H1 (cell line): ENCODE results near the gene NNMT. TPM values are rescaled to one million over a fixed set of nuclear protein-coding genes. Genes with fewer than 3 reads are reported as not detected.

Source experiments
- CTCF ChIA-PET: fragments of 300-600 bp; sonication (Branson Sonifier 250); formaldehyde crosslinking; loops from one replicate; lab custom pipeline; 2021; ENCODE audit not compliant: partially characterized antibody; lab: Charles Lee
- POLR2A ChIA-PET: fragments of 300-600 bp; sonication (Branson Sonifier 250); formaldehyde crosslinking; loops from one replicate; lab custom pipeline; 2021; ENCODE audit warnings: inconsistent platforms; ENCODE audit not compliant: partially characterized antibody; lab: Charles Lee
- DNase-seq, 2 experiments: peaks; one replicate each; pipeline versions ENCODE4 v3.0.0 to v3.0.0-alpha.2; 2010 to 2022; ENCODE audit warnings: low spot score in 2 of 2, low read depth in 1 of 2, mixed read lengths in 1 of 2
- FAIRE-seq: peaks from 2 replicates; lab custom pipeline; 2011; peaks lifted over from hg19 to GRCh38; lab: Jason Lieb, UNC
- H2AFZ ChIP-seq: 2 replicates; pipeline ENCODE4 v1.8.1; 2012; ENCODE audit warnings: low read length, inconsistent platforms
- H2AK5ac ChIP-seq: 2 replicates; pipeline ENCODE4 v1.6.1; 2013; ENCODE audit warnings: low read depth, low read length
- H2BK120ac ChIP-seq: replicated peaks from 2 replicates; pipeline ENCODE3; 2013; ENCODE audit warnings: low read depth, low read length, inconsistent platforms
- H2BK12ac ChIP-seq: 2 replicates; pipeline ENCODE4 v1.6.1; 2013; ENCODE audit warnings: low read depth, low read length
- H2BK15ac ChIP-seq: 2 replicates; pipeline ENCODE4 v1.6.1; 2013; ENCODE audit warnings: low read length
- H2BK20ac ChIP-seq: 2 replicates; pipeline ENCODE4 v1.6.1; 2013; ENCODE audit warnings: low read length
- H2BK5ac ChIP-seq: 2 replicates; pipeline ENCODE4 v1.6.1; 2013; ENCODE audit warnings: low read depth, low read length
- H3K14ac ChIP-seq: 2 replicates; pipeline ENCODE4 v1.6.1; 2013; ENCODE audit warnings: inconsistent platforms; ENCODE audit not compliant: insufficient read length
- H3K18ac ChIP-seq: 2 replicates; pipeline ENCODE4 v1.6.1; 2013; ENCODE audit warnings: low read length; ENCODE audit errors: extremely low read depth
- H3K23ac ChIP-seq: 2 replicates; pipeline ENCODE4 v1.6.1; 2013; ENCODE audit warnings: inconsistent platforms; ENCODE audit not compliant: insufficient read length
- H3K23me2 ChIP-seq: 2 replicates; pipeline ENCODE4 v1.6.1; 2013; ENCODE audit warnings: low read depth, low read length
- H3K27ac ChIP-seq: 2 replicates; pipeline ENCODE4 v1.6.1; 2011; ENCODE audit warnings: low read depth, low read length, inconsistent platforms
- H3K27me3 ChIP-seq, 4 experiments: replicated peaks in 1 of 4; 1 replicate in 1 of 4; 2 replicates in 3 of 4; pipeline versions ENCODE4 v1.6.1 to v1.8.1; 2011 to 2013; ENCODE audit warnings: low read length in 3 of 4, mild to moderate bottlenecking in 3 of 4, inconsistent platforms in 2 of 4, mixed read lengths in 2 of 4, moderate library complexity in 1 of 4; ENCODE audit not compliant: control insufficient read depth in 3 of 4, insufficient read depth in 3 of 4; ENCODE audit errors: extremely low read depth in 1 of 4
- H3K36me3 ChIP-seq, 4 experiments: 2 replicates each; pipeline versions ENCODE4 v1.6.1 to v1.8.1; 2011 to 2013; ENCODE audit warnings: mild to moderate bottlenecking in 4 of 4, low read length in 3 of 4, moderate library complexity in 2 of 4, control low read depth in 1 of 4, inconsistent platforms in 1 of 4; ENCODE audit not compliant: insufficient read depth in 4 of 4, control insufficient read depth in 2 of 4
- H3K4ac ChIP-seq: replicated peaks from 2 replicates; pipeline ENCODE3; 2013; ENCODE audit warnings: low read length, low read depth, mixed read lengths, inconsistent platforms; ENCODE audit not compliant: insufficient read length
- H3K4me1 ChIP-seq, 4 experiments: replicated peaks in 1 of 4; 1 replicate in 1 of 4; 2 replicates in 3 of 4; pipeline versions ENCODE4 v1.6.1 to v1.8.1; 2011 to 2013; ENCODE audit warnings: low read length in 3 of 4, inconsistent platforms in 2 of 4, mixed read lengths in 1 of 4; ENCODE audit not compliant: insufficient read depth in 4 of 4, control insufficient read depth in 3 of 4
- H3K4me2 ChIP-seq, 2 experiments: 2 replicates each; pipeline versions ENCODE4 v1.6.1 to v1.8.1; 2011 to 2013; ENCODE audit warnings: low read depth in 2 of 2, low read length in 2 of 2, control low read depth in 1 of 2, inconsistent platforms in 1 of 2, mild to moderate bottlenecking in 1 of 2; ENCODE audit not compliant: insufficient read depth in 1 of 2
- H3K4me3 ChIP-seq, 4 experiments: fragments of 200-600, 300-600 bp in 1 of 4; sonication (generic), shearing (Covaris generic), sonication (Bioruptor Twin) in 1 of 4; 2 replicates each; pipeline versions ENCODE4 v1.5.1 to v1.8.1; 2011 to 2016; ENCODE audit warnings: low read length in 4 of 4, low read depth in 3 of 4, control low read depth in 2 of 4, inconsistent platforms in 2 of 4, mild to moderate bottlenecking in 2 of 4, mixed read lengths in 1 of 4, moderate library complexity in 1 of 4; ENCODE audit not compliant: insufficient read depth in 2 of 4; ENCODE audit errors: extremely low read depth in 1 of 4
- H3K56ac ChIP-seq: replicated peaks from 2 replicates; pipeline ENCODE3; 2013; ENCODE audit warnings: low read depth, mild to moderate bottlenecking, mixed read lengths, low read length, inconsistent platforms; ENCODE audit not compliant: insufficient read length
- H3K79me1 ChIP-seq: 2 replicates; pipeline ENCODE4 v1.6.1; 2013; ENCODE audit warnings: low read depth, low read length, control low read depth
- H3K79me2 ChIP-seq, 2 experiments: 2 replicates each; pipeline versions ENCODE4 v1.6.1 to v1.8.1; 2012 to 2013; ENCODE audit warnings: low read length in 2 of 2, mild to moderate bottlenecking in 2 of 2, inconsistent platforms in 1 of 2; ENCODE audit not compliant: insufficient read depth in 2 of 2, control insufficient read depth in 1 of 2
- H3K9ac ChIP-seq, 4 experiments: replicated peaks in 1 of 4; 1 replicate in 1 of 4; 2 replicates in 3 of 4; pipeline versions ENCODE4 v1.6.1 to v1.8.1; 2011 to 2013; ENCODE audit warnings: low read depth in 3 of 4, low read length in 3 of 4, control low read depth in 2 of 4, mild to moderate bottlenecking in 2 of 4, moderate library complexity in 2 of 4, inconsistent platforms in 1 of 4; ENCODE audit errors: extremely low read depth in 1 of 4
- H3K9me3 ChIP-seq, 2 experiments: 2 replicates each; pipeline versions ENCODE4 v1.6.1 to v1.8.1; 2012 to 2013; ENCODE audit warnings: mild to moderate bottlenecking in 2 of 2, moderate library complexity in 2 of 2, control low read depth in 1 of 2, inconsistent platforms in 1 of 2, low read depth in 1 of 2, low read length in 1 of 2, mixed read lengths in 1 of 2; ENCODE audit not compliant: insufficient read depth in 2 of 2
- H4K20me1 ChIP-seq, 2 experiments: replicated peaks in 1 of 2; 2 replicates each; pipeline versions ENCODE3 to v1.8.1; 2011 to 2013; ENCODE audit warnings: inconsistent platforms in 2 of 2, low read length in 2 of 2, mild to moderate bottlenecking in 1 of 2; ENCODE audit not compliant: insufficient read depth in 2 of 2, control insufficient read depth in 1 of 2
- H4K5ac ChIP-seq: 2 replicates; pipeline ENCODE4 v1.6.1; 2013; ENCODE audit warnings: low read length, low read depth, mixed read lengths, inconsistent platforms; ENCODE audit not compliant: insufficient read length
- H4K8ac ChIP-seq: 2 replicates; pipeline ENCODE4 v1.8.0; 2013; ENCODE audit warnings: mild to moderate bottlenecking, moderate library complexity, low read length, inconsistent platforms; ENCODE audit not compliant: insufficient read depth; ENCODE audit errors: extremely low read depth
- H4K91ac ChIP-seq: replicated peaks from 2 replicates; pipeline ENCODE3; 2013; ENCODE audit warnings: low read length, mixed read lengths, inconsistent platforms; ENCODE audit not compliant: insufficient read length
- ASH2L ChIP-seq: fragments of 200-600, 300-600 bp; sonication (generic); IDR thresholded peaks from one replicate; pipeline ENCODE4 v1.7.1; 2017; ENCODE audit warnings: low read length
- BACH1 ChIP-seq: IDR thresholded peaks from 2 replicates; pipeline ENCODE4 v1.6.1; 2012; ENCODE audit warnings: low read length, improper control_type of control experiment
- CHD2 ChIP-seq: IDR thresholded peaks from 2 replicates; pipeline ENCODE4 v1.6.1; 2012; ENCODE audit warnings: low read length, improper control_type of control experiment
- GTF2F1 ChIP-seq: IDR thresholded peaks from 2 replicates; pipeline ENCODE4 v1.6.1; 2012; ENCODE audit warnings: low read depth, low read length, improper control_type of control experiment, borderline replicate concordance
- HDAC2 ChIP-seq, 2 experiments: fragments of 300-600 bp in 1 of 2; sonication (generic) in 1 of 2; IDR thresholded peaks; 2 replicates each; pipeline ENCODE4 v1.6.1; 2011 to 2012; ENCODE audit warnings: low read depth in 2 of 2, low read length in 2 of 2, mild to moderate bottlenecking in 2 of 2, moderate library complexity in 2 of 2, borderline replicate concordance in 1 of 2, inconsistent platforms in 1 of 2
- JUND ChIP-seq: IDR thresholded peaks from 2 replicates; pipeline ENCODE4 v1.6.1; 2011; ENCODE audit warnings: mild to moderate bottlenecking, improper control_type of control experiment, low read length
- KDM1A ChIP-seq: fragments of 200-600, 300-600 bp; sonication (generic); IDR thresholded peaks from 2 replicates; pipeline ENCODE4 v1.7.1; 2016; ENCODE audit warnings: mild to moderate bottlenecking, low read length, borderline replicate concordance
- SAP30 ChIP-seq: fragments of 300-600 bp; sonication (generic); IDR thresholded peaks from 2 replicates; pipeline ENCODE4 v1.7.1; 2012; ENCODE audit warnings: low read length, moderate library complexity, mild to moderate bottlenecking, inconsistent platforms; ENCODE audit not compliant: insufficient read depth, insufficient replicate concordance
- SIN3A ChIP-seq, 2 experiments: IDR thresholded peaks in 1 of 2; conservative IDR thresholded peaks in 1 of 2; 2 replicates each; pipeline ENCODE4 v1.6.1; 2011 to 2012; ENCODE audit warnings: low read length in 2 of 2, improper control_type of control experiment in 1 of 2, low read depth in 1 of 2, mild to moderate bottlenecking in 1 of 2
- SIRT6 ChIP-seq: IDR thresholded peaks from one replicate; pipeline ENCODE4 v1.7.1; 2012; ENCODE audit warnings: low read length, inconsistent platforms
- SP2 ChIP-seq: IDR thresholded peaks from 2 replicates; pipeline ENCODE4 v1.6.1; 2012; ENCODE audit warnings: mild to moderate bottlenecking, low read length, inconsistent platforms
- TCF12 ChIP-seq: IDR thresholded peaks from 2 replicates; pipeline ENCODE4 v1.6.1; 2011; ENCODE audit warnings: low read depth, mild to moderate bottlenecking, low read length
- TEAD4 ChIP-seq: IDR thresholded peaks from 2 replicates; pipeline ENCODE4 v1.6.1; 2012; ENCODE audit warnings: low read depth, low read length, inconsistent platforms, mixed read lengths
- WGBS, 2 experiments: shearing (Covaris generic) in 1 of 2; methylation state at CpG; one replicate each; pipeline versions ENCODE4 v1.1.6 to v1.1.7; 2013 to 2015; ENCODE audit warnings: low lambda C conversion rate in 2 of 2, mixed read lengths in 2 of 2, inconsistent platforms in 1 of 2, low coverage in 1 of 2, missing lambda C conversion rate in 1 of 2; ENCODE audit not compliant: insufficient replicate concordance in 2 of 2, insufficient coverage in 1 of 2, insufficient read length in 1 of 2; ENCODE audit errors: extremely low coverage in 1 of 2, missing lambda C conversion rate in 1 of 2; 5-methylcytosine and 5-hydroxymethylcytosine counted together
- polyA plus RNA-seq, 7 experiments: library from polyadenylated mRNA; depleted of rRNA in 3 of 7; stranded (reverse) in 5 of 7; unstranded in 2 of 7; fragments of >200 nt in 5 of 7; fragments of 200-250 nt in 2 of 7; gene quantifications; 1 replicate in 5 of 7; 2 replicates in 1 of 7; 4 replicates in 1 of 7; pipeline versions ENCODE4 v1.2.1 to v1.2.3, GENCODE V29; 2011 to 2013; ENCODE audit warnings: missing spikeins in 2 of 7, mixed read lengths in 2 of 7
- total RNA-seq: library from RNA; stranded (reverse); fragmentation: NEBNext Ultra II Directional; extraction: Animal tissue kit (Norgen Biotek cat#: 25700); gene quantifications from 2 replicates; pipeline ENCODE4 v1.2.1, GENCODE V29; 2021
- TF ChIP-seq, protein P1 (sequence below): IDR thresholded peaks from 2 replicates; pipeline ENCODE4 v1.6.1; 2011; ENCODE audit warnings: low read length, improper control_type of control experiment

The NNMT gene
- total and polyA plus RNA-seq, 2 of the 8 experiments (the other 6 are each of a cell fraction or from before 2014, with no cell fraction given): not detected

DNA sequence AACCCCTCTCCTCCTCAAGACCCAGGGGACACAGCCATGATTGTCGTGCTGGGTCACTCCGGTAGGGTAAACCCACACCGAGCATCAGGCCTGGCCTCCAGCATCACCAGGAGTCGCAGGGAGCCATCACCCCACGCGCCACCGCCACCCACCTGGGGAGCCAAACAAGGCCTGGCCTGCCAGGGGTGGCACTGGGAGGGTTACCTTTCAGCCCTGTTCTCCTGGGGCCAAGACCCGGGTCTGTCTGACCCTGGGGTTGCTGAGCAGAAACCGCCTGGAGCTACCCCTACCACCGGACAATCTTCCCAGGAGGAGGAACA lies 39.3 kb upstream of the NNMT start:
- CTCF ChIA-PET: interaction anchor here (0.5 to 12.0 kb wide), 13 partner anchors 12 to 968 kb away, joined by 3 to 280 read pairs (median 9); partner anchors contain the start of gene HTR3A
- H4K91ac ChIP-seq: no peak overlapping the region
- no peaks in the 10 kb centered on the region for H3K79me2 ChIP-seq
- H2BK20ac ChIP-seq: no peak overlapping the region
- no peaks in the 10 kb centered on the region for H4K20me1 ChIP-seq
- H3K27me3 ChIP-seq: no peaks in the 10 kb centered on the region
- POLR2A ChIA-PET: no interaction called here
- FAIRE-seq (no peak), DNase-seq (no peak)
- H3K79me1 ChIP-seq: no peaks in the 10 kb centered on the region
- no peaks in the 10 kb centered on the region; the same call in 1 of the 2 replicates for H3K23me2 ChIP-seq
- H4K8ac ChIP-seq: no peak overlapping the region
- no peak overlapping the region for H3K56ac ChIP-seq
- H2BK15ac ChIP-seq: no peak overlapping the region
- no peak overlapping the region for H2BK120ac ChIP-seq
- WGBS, 2 experiments: 86% methylated on average over 6 of the region's 10 CpGs; no CpG with 5 or more reads in 1 of the 2 experiments
- no peak overlapping the region for H3K4me3 ChIP-seq
- no peak overlapping the region for H3K23ac ChIP-seq
- no peak overlapping the region for H2AFZ ChIP-seq
- no peak overlapping the region for H3K4ac ChIP-seq
- peaks cover 0 to 2% (median 0%) of the 10 kb centered on the region in 4 experiments; a peak in 2 of 7 replicates for H3K4me1 ChIP-seq
- H4K5ac ChIP-seq: no peak overlapping the region
- H3K18ac ChIP-seq: no peak overlapping the region
- H3K14ac ChIP-seq: no peak overlapping the region
- H3K27ac ChIP-seq: no peak overlapping the region
- H2BK5ac ChIP-seq: no peak overlapping the region
- H3K9me3 ChIP-seq: no peaks in the 10 kb centered on the region
- no peaks in the 10 kb centered on the region for H3K36me3 ChIP-seq
- 0 out of 2 replicates have a peak overlapping the region, but pooled peaks have one; percentile 53 for H2AK5ac ChIP-seq
- peak overlapping the region in 1 of 4 experiments; percentile 2; a peak in 1 of 7 replicates for H3K9ac ChIP-seq
- H2BK12ac ChIP-seq: 0 out of 2 replicates have a peak overlapping the region, but pooled peaks have one; percentile 17
- H3K4me2 ChIP-seq: no peak overlapping the region
- TF ChIP-seq, protein P1, sequence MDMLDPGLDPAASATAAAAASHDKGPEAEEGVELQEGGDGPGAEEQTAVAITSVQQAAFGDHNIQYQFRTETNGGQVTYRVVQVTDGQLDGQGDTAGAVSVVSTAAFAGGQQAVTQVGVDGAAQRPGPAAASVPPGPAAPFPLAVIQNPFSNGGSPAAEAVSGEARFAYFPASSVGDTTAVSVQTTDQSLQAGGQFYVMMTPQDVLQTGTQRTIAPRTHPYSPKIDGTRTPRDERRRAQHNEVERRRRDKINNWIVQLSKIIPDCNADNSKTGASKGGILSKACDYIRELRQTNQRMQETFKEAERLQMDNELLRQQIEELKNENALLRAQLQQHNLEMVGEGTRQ: no peak
- TF ChIP-seq SP2: no peak
- no peak for TF ChIP-seq BACH1
- no peak for TF ChIP-seq KDM1A
- TF ChIP-seq SIRT6: no peak
- no peak for TF ChIP-seq SAP30
- TF ChIP-seq SIN3A (conservative IDR thresholded peaks at IDR 0.05 in 1 of 2, IDR thresholded peaks at IDR 0.05 in 1 of 2; ENCODE audit: low read depth in 1 of 2, low read length in 2 of 2): no peak
- no peak for TF ChIP-seq TCF12
- no peak for TF ChIP-seq GTF2F1
- TF ChIP-seq HDAC2 (IDR thresholded peaks at IDR 0.05; ENCODE audit: borderline replicate concordance in 1 of 2, low read depth in 2 of 2, low read length in 2 of 2): no peak
- no peak for TF ChIP-seq ASH2L
- TF ChIP-seq JUND: no peak
- TF ChIP-seq CHD2: no peak
- TF ChIP-seq TEAD4: no peak
